Measurements from ENCODE around the gene TMCO5A.

TMCO5A gene

GRCh38 chr15:37934340-37934739 lies at the start of gene TMCO5A:
TMCO5A (plus strand) TSS chr15:37934640; CDS start chr15:37936324, 1,684 bp downstream.
- Mint-ChIP-seq H3K9me3 (no peaks in the 10 kb centered on the region), H3K36me3 (ENCODE audit: low read depth) (no peaks in the 10 kb centered on the region), H3K27ac (no peak within 1 kb of the TSS), H3K4me3 (no peak within 1 kb of the TSS), H3K27me3 (peaks cover 10% of the 10 kb centered on the region), H3K4me1 (ENCODE audit: low read depth) (no peaks in the 10 kb centered on the region)

GRCh38 chr15:37885651-37886050 lies 48.8 kb upstream of the TMCO5A start:
- Mint-ChIP-seq H3K9me3 (no peaks in the 10 kb centered on the region), H3K4me3 (no peak overlapping the region), H3K4me1 (ENCODE audit: low read depth) (no peaks in the 10 kb centered on the region), H3K36me3 (ENCODE audit: low read depth) (no peaks in the 10 kb centered on the region), H3K27me3 (peaks cover 19% of the 10 kb centered on the region), H3K27ac (no peak overlapping the region)

- Mint-ChIP-seq H3K4me1 (ENCODE audit: low read depth) (no peaks in the 10 kb centered on the region), H3K9me3 (no peaks in the 10 kb centered on the region), H3K27ac (no peak overlapping the region), H3K27me3 (peaks cover 21% of the 10 kb centered on the region), H3K4me3 (no peak overlapping the region), H3K36me3 (ENCODE audit: low read depth) (no peaks in the 10 kb centered on the region)
Measured at GRCh38 chr15:37888356-37888755, 46.1 kb upstream of the TMCO5A start.

- Mint-ChIP-seq H3K4me1 (ENCODE audit: low read depth) (no peaks in the 10 kb centered on the region), H3K9me3 (no peaks in the 10 kb centered on the region), H3K27me3 (peaks cover 16% of the 10 kb centered on the region), H3K36me3 (ENCODE audit: low read depth) (no peaks in the 10 kb centered on the region), H3K27ac (no peak overlapping the region), H3K4me3 (no peak overlapping the region)
Measured at GRCh38 chr15:37891766-37892368, 42.6 kb upstream of the TMCO5A start.

GRCh38 chr15:37893309-37893708 lies 41.1 kb upstream of the TMCO5A start:
- Mint-ChIP-seq H3K36me3 (ENCODE audit: low read depth) (no peaks in the 10 kb centered on the region), H3K4me1 (ENCODE audit: low read depth) (no peaks in the 10 kb centered on the region), H3K27me3 (peaks cover 16% of the 10 kb centered on the region), H3K27ac (no peak overlapping the region), H3K4me3 (no peak overlapping the region), H3K9me3 (no peaks in the 10 kb centered on the region)

GRCh38 chr15:37898362-37898761 lies 36.1 kb upstream of the TMCO5A start:
- H3K27ac Mint-ChIP-seq = no peak overlapping the region
- no peak overlapping the region for H3K4me3 Mint-ChIP-seq
- no peaks in the 10 kb centered on the region for H3K9me3 Mint-ChIP-seq
- no peaks in the 10 kb centered on the region for H3K4me1 Mint-ChIP-seq (ENCODE audit: low read depth)
- H3K27me3 Mint-ChIP-seq = peaks cover 13% of the 10 kb centered on the region
- H3K36me3 Mint-ChIP-seq (ENCODE audit: low read depth) = no peaks in the 10 kb centered on the region

- peaks cover 13% of the 10 kb centered on the region for H3K27me3 Mint-ChIP-seq
- H3K27ac Mint-ChIP-seq = no peak overlapping the region
- no peaks in the 10 kb centered on the region for H3K36me3 Mint-ChIP-seq (ENCODE audit: low read depth)
- H3K4me3 Mint-ChIP-seq = no peak overlapping the region
- H3K9me3 Mint-ChIP-seq = no peaks in the 10 kb centered on the region
- H3K4me1 Mint-ChIP-seq (ENCODE audit: low read depth) = no peaks in the 10 kb centered on the region
Measured at GRCh38 chr15:37900326-37901221, 33.9 kb upstream of the TMCO5A start.

- no peak overlapping the region for H3K27ac Mint-ChIP-seq
- H3K4me3 Mint-ChIP-seq = no peak overlapping the region
- H3K36me3 Mint-ChIP-seq (ENCODE audit: low read depth) = no peaks in the 10 kb centered on the region
- H3K9me3 Mint-ChIP-seq = no peaks in the 10 kb centered on the region
- H3K4me1 Mint-ChIP-seq (ENCODE audit: low read depth) = no peaks in the 10 kb centered on the region
- peaks cover 4% of the 10 kb centered on the region for H3K27me3 Mint-ChIP-seq
Measured at GRCh38 chr15:37902126-37902525, 32.3 kb upstream of the TMCO5A start.

GRCh38 chr15:37903919-37904625 lies 30.4 kb upstream of the TMCO5A start:
- no peaks in the 10 kb centered on the region for H3K36me3 Mint-ChIP-seq (ENCODE audit: low read depth)
- no peak overlapping the region for H3K27ac Mint-ChIP-seq
- no peak overlapping the region for H3K4me3 Mint-ChIP-seq
- H3K9me3 Mint-ChIP-seq = no peaks in the 10 kb centered on the region
- peaks cover 4% of the 10 kb centered on the region for H3K27me3 Mint-ChIP-seq
- H3K4me1 Mint-ChIP-seq (ENCODE audit: low read depth) = no peaks in the 10 kb centered on the region

- no peaks in the 10 kb centered on the region for H3K9me3 Mint-ChIP-seq
Measured at GRCh38 chr15:37907136-37907535, 27.3 kb upstream of the TMCO5A start.

GRCh38 chr15:37921527-37922385 lies 12.7 kb upstream of the TMCO5A start:
- Mint-ChIP-seq H3K36me3 (ENCODE audit: low read depth) (no peaks in the 10 kb centered on the region), H3K4me3 (no peak overlapping the region), H3K27ac (no peak overlapping the region), H3K27me3 (peaks cover 3% of the 10 kb centered on the region), H3K4me1 (ENCODE audit: low read depth) (no peaks in the 10 kb centered on the region), H3K9me3 (peaks cover 10% of the 10 kb centered on the region)

More at GRCh38 chr15:37907136-37907535, 27.3 kb upstream of the TMCO5A start:
- Mint-ChIP-seq H3K4me1 (ENCODE audit: low read depth) (no peaks in the 10 kb centered on the region), H3K4me3 (no peak overlapping the region), H3K27ac (no peak overlapping the region), H3K27me3 (no peaks in the 10 kb centered on the region), H3K36me3 (ENCODE audit: low read depth) (no peaks in the 10 kb centered on the region)

GRCh38 chr15:37926136-37926535 lies 8.3 kb upstream of the TMCO5A start:
- Mint-ChIP-seq H3K9me3 (peaks cover 10% of the 10 kb centered on the region), H3K4me3 (no peak overlapping the region), H3K27ac (no peak overlapping the region), H3K36me3 (ENCODE audit: low read depth) (no peaks in the 10 kb centered on the region), H3K4me1 (ENCODE audit: low read depth) (no peaks in the 10 kb centered on the region), H3K27me3 (peaks cover 8% of the 10 kb centered on the region)

GRCh38 chr15:37929238-37929637 lies 5.2 kb upstream of the TMCO5A start:
- Mint-ChIP-seq H3K27me3 (peaks cover 5% of the 10 kb centered on the region), H3K4me3 (no peak overlapping the region), H3K36me3 (ENCODE audit: low read depth) (no peaks in the 10 kb centered on the region), H3K27ac (no peak overlapping the region), H3K9me3 (peaks cover 4% of the 10 kb centered on the region), H3K4me1 (ENCODE audit: low read depth) (no peaks in the 10 kb centered on the region)

GRCh38 chr15:37931321-37931720 lies 3.1 kb upstream of the TMCO5A start:
- no peak overlapping the region for H3K4me3 Mint-ChIP-seq
- H3K27me3 Mint-ChIP-seq = peaks cover 14% of the 10 kb centered on the region
- H3K9me3 Mint-ChIP-seq = no peaks in the 10 kb centered on the region
- no peaks in the 10 kb centered on the region for H3K4me1 Mint-ChIP-seq (ENCODE audit: low read depth)
- no peaks in the 10 kb centered on the region for H3K36me3 Mint-ChIP-seq (ENCODE audit: low read depth)
- H3K27ac Mint-ChIP-seq = no peak overlapping the region
